Hindlimb muscle (tissue), 1 donor: ENCODE measurements around the gene ZNF519. TPM values are rescaled to one million over a fixed set of nuclear protein-coding genes. Genes with fewer than 3 reads are reported as not detected.
A peak's percentile ranks its signal among the peaks of the same experiment; 100 is the strongest.

ENCODE experiments used
- DNase-seq: peaks from one replicate; pipeline ENCODE4 v3.0.0-alpha.2; 2013
- polyA plus RNA-seq: library from polyadenylated mRNA; unstranded; fragments of 120-200 nt; gene quantifications from one replicate; pipeline ENCODE4 v1.2.1, GENCODE V29; 2013; ENCODE audit not compliant: insufficient read length

The ZNF519 gene
- polyA plus RNA-seq, 1 donor: 6.5 TPM

- no peak for DNase-seq
These were observed 34.5 kb downstream of the ZNF519 start for GRCh38 chr18:14097761-14098160.

- DNase-seq: no peak
These were observed 38.8 kb downstream of the ZNF519 start for GRCh38 chr18:14093307-14093915.

DNA sequence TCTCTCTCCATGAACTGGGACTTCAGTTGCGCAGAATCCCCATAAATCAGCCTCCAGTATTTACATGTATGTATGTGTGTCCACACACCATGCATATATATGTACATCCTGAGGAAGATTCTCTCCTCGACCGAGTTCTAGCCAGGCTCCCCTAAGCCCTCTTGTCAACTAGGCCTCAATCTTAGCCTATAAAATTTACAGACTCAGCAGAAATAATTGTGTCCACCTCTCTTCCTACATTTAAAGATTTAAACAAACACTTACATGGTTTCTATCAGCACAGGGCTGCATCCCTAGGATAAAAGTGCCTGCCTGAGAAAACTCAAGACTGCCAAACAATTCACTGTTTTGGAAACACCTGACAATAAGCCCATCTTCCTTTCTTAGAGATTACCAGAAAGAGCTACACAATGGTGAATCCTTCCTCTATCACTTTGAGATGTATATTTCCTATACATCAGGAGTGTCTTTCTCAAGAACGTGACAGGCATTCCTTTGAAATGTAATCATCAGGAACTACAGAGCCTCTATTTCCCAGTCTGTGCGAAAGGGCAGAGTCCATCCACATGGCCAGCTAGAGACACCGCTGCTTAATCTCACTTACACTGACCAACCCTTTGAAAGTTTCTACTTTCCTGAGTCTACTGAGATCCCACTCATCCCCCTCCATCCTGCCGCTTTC, 39.5 kb downstream of the ZNF519 start:
- no peak for DNase-seq

DNA sequence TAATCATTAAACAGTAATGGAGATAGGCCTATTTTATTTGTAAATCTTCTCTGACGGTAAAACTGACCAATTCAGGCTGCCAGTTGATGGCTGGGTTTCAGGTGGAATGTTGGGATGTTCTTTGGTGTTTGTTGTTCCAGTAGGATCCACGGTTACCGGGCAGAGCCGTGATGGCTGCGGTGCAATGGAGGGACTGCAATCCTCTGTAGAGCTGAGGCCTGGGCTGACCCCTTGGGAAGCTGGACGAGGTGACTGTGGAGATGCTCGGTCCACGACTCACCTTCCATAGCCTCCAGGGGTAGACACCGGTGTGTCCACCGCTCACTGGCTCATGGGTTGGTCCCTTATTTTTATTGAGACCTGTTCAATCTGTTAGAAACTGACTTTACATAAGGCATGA, 42.5 kb downstream of the ZNF519 start:
- no peak for DNase-seq

- DNase-seq: no peak
These were observed 43.0 kb downstream of the ZNF519 start for GRCh38 chr18:14089191-14089590.

GRCh38 chr18:14086458-14087231, 45.6 kb downstream of the ZNF519 start:
- DNase-seq: peak; percentile 18

GRCh38 chr18:14085770-14086457, 46.3 kb downstream of the ZNF519 start:
- no peak for DNase-seq

- DNase-seq: no peak
These were observed 57.0 kb downstream of the ZNF519 start for GRCh38 chr18:14075196-14075595.

- no peak for DNase-seq
These were observed 58.0 kb downstream of the ZNF519 start for GRCh38 chr18:14074187-14074586.

DNA sequence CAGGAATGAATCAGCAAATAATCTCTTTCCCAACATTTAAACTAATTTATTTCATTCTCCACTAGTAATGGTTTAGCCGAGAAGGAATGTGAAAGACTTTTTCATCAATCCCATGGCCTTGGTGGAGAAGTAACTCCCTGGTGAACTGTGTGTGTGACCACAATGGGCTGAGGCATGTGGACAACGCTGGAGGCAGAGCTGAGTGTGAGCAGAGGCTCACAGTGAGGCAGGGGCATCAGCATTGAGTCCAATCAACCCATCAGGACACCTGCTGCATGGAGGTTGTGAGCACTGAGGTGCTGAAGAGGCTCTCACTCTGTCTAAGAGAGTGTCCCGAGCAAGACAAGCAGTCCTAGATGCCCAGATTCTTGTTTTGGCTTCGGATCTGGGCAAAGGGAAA, 78.6 kb downstream of the ZNF519 start:
- DNase-seq: no peak

Other genes starting within 250 kb of the ZNF519 start
- 0.23 TPM for gene MC2R, start 216.9 kb downstream of the ZNF519 start, polyA plus RNA-seq